IPS-20b (cell line): ENCODE measurements around the gene TMEM175.
"Not testable (repeated sequence)": the region's sequence is repeated elsewhere in the genome, so short reads cannot be mapped to it uniquely, and the experiment has no call there.

Experiments used
- H3K27ac ChIP-seq: one replicate; pipeline ENCODE4 v1.5.1; 2013; ENCODE audit warnings: low read length
- H3K27me3 ChIP-seq: 2 replicates; pipeline ENCODE4 v1.6.1; 2013; ENCODE audit warnings: mild to moderate bottlenecking, low read length, inconsistent platforms; ENCODE audit not compliant: insufficient read depth
- H3K36me3 ChIP-seq: 2 replicates; pipeline ENCODE4 v1.6.1; 2013; ENCODE audit warnings: low read depth, mild to moderate bottlenecking, inconsistent platforms, low read length, moderate library complexity; ENCODE audit not compliant: insufficient read depth
- H3K4me1 ChIP-seq: 2 replicates; pipeline ENCODE4 v1.6.1; 2013; ENCODE audit warnings: mild to moderate bottlenecking, control low read depth, inconsistent platforms, low read length, moderate library complexity; ENCODE audit not compliant: insufficient read depth
- H3K4me3 ChIP-seq: 2 replicates; pipeline ENCODE4 v1.5.1; 2013; ENCODE audit warnings: mild to moderate bottlenecking, low read length, inconsistent platforms
- H3K9ac ChIP-seq: 2 replicates; pipeline ENCODE4 v1.6.1; 2013; ENCODE audit warnings: low read depth, mild to moderate bottlenecking, inconsistent platforms, low read length, moderate library complexity
- H3K9me3 ChIP-seq: 2 replicates; pipeline ENCODE4 v1.6.1; 2013; ENCODE audit warnings: mild to moderate bottlenecking, low read depth, low read length, inconsistent platforms; ENCODE audit not compliant: insufficient read depth

TMEM175 gene

GRCh38 chr4:993111-994029 is 61.1 kb downstream of the TMEM175 start, which contains the start of gene SLC26A1:
SLC26A1 (minus strand) TSS chr4:993404; CDS start chr4:991703, 1,701 bp downstream.
- Histone ChIP-seq H3K9ac (no peak within 1 kb of the TSS), H3K4me1 (no peaks in the 10 kb centered on the region), H3K4me3 (no peak within 1 kb of the TSS)

GRCh38 chr4:995311-996026 is 63.2 kb downstream of the TMEM175 start:
- Histone ChIP-seq H3K4me1 (no peaks in the 10 kb centered on the region), H3K9me3 (no peaks in the 10 kb centered on the region), H3K4me3 (no peak overlapping the region), H3K9ac (no peak overlapping the region), H3K27ac (no peak overlapping the region), H3K36me3 (no peaks in the 10 kb centered on the region), H3K27me3 (peaks cover 53% of the 10 kb centered on the region)

More at GRCh38 chr4:993111-994029, 61.1 kb downstream of the TMEM175 start, which contains the start of gene SLC26A1:
- Histone ChIP-seq H3K27me3 (peaks cover 32% of the 10 kb centered on the region), H3K9me3 (no peaks in the 10 kb centered on the region), H3K27ac (no peak within 1 kb of the TSS), H3K36me3 (no peaks in the 10 kb centered on the region)

- no peak overlapping the region for H3K4me3 ChIP-seq
- H3K27me3 ChIP-seq = peaks cover 61% of the 10 kb centered on the region
- H3K9me3 ChIP-seq = no peaks in the 10 kb centered on the region
- no peak overlapping the region for H3K9ac ChIP-seq
- H3K4me1 ChIP-seq = no peaks in the 10 kb centered on the region
- no peaks in the 10 kb centered on the region for H3K36me3 ChIP-seq
- no peak overlapping the region for H3K27ac ChIP-seq
Observed at GRCh38 chr4:996030-996996, 64.1 kb downstream of the TMEM175 start.

GRCh38 chr4:996997-997374 is 64.7 kb downstream of the TMEM175 start:
- H3K27me3 ChIP-seq = peaks cover 68% of the 10 kb centered on the region
- H3K9ac ChIP-seq = no peak overlapping the region
- H3K27ac ChIP-seq = no peak overlapping the region
- no peak overlapping the region; the same call in 1 of the 2 replicates for H3K4me3 ChIP-seq
- no peaks in the 10 kb centered on the region for H3K36me3 ChIP-seq
- no peaks in the 10 kb centered on the region for H3K4me1 ChIP-seq
- no peaks in the 10 kb centered on the region for H3K9me3 ChIP-seq

GRCh38 chr4:997375-998071 is 65.3 kb downstream of the TMEM175 start:
- peak overlapping the region; percentile 40; the same call in 1 of the 2 replicates for H3K4me3 ChIP-seq
- no peaks in the 10 kb centered on the region for H3K4me1 ChIP-seq
- peaks cover 73% of the 10 kb centered on the region for H3K27me3 ChIP-seq
- H3K9me3 ChIP-seq = no peaks in the 10 kb centered on the region
- no peaks in the 10 kb centered on the region for H3K36me3 ChIP-seq
- H3K9ac ChIP-seq = no peak overlapping the region
- no peak overlapping the region for H3K27ac ChIP-seq

GRCh38 chr4:998096-998691 is 65.9 kb downstream of the TMEM175 start:
- H3K27ac ChIP-seq = no peak overlapping the region
- H3K27me3 ChIP-seq = peaks cover 80% of the 10 kb centered on the region
- H3K4me1 ChIP-seq = no peaks in the 10 kb centered on the region
- no peaks in the 10 kb centered on the region for H3K36me3 ChIP-seq
- H3K9ac ChIP-seq = no peak overlapping the region
- H3K4me3 ChIP-seq = no peak overlapping the region
- no peaks in the 10 kb centered on the region for H3K9me3 ChIP-seq

- peaks cover 92% of the 10 kb centered on the region for H3K27me3 ChIP-seq
- H3K4me1 ChIP-seq, H3K36me3 ChIP-seq, H3K9me3 ChIP-seq, H3K27ac ChIP-seq, H3K4me3 ChIP-seq, H3K9ac ChIP-seq: not testable (repeated sequence)
Observed at GRCh38 chr4:999240-999863, 67.1 kb downstream of the TMEM175 start.

- Histone ChIP-seq H3K9ac (no peak overlapping the region), H3K4me3 (no peak overlapping the region), H3K4me1 (no peaks in the 10 kb centered on the region), H3K9me3 (no peaks in the 10 kb centered on the region), H3K36me3 (no peaks in the 10 kb centered on the region), H3K27ac (no peak overlapping the region), H3K27me3 (peaks cover 98% of the 10 kb centered on the region)
Observed at GRCh38 chr4:999882-1000425, 67.7 kb downstream of the TMEM175 start.

GRCh38 chr4:1000686-1001260 is 68.5 kb downstream of the TMEM175 start:
- Histone ChIP-seq H3K36me3 (no peaks in the 10 kb centered on the region), H3K9me3 (no peaks in the 10 kb centered on the region), H3K27me3 (peaks cover 99% of the 10 kb centered on the region), H3K4me1 (no peaks in the 10 kb centered on the region), H3K4me3 (no peak overlapping the region), H3K9ac (no peak overlapping the region), H3K27ac (no peak overlapping the region)
